ENCODE data around the gene HOXC9. TPM values are rescaled to one million over a fixed set of nuclear protein-coding genes. Genes with fewer than 3 reads are reported as not detected.

Gene HOXC9
- total and polyA plus RNA-seq, 2 of the 8 experiments (the other 6 are each of a cell fraction or from before 2014, with no cell fraction given), result not detected

GRCh38 chr12:54047160-54047963 lies 47.4 kb downstream of the HOXC9 start:
- Histone ChIP-seq H3K79me2 (ENCODE audit: control insufficient read depth in 1 of 2, insufficient read depth in 2 of 2, low read length in 2 of 2) (no peaks in the 10 kb centered on the region), H3K4me3 (ENCODE audit: extremely low read depth in 1 of 4, insufficient read depth in 2 of 4, low read depth in 3 of 4, low read length in 4 of 4) (no peak overlapping the region; a peak in 1 of 8 replicates), H3K18ac (ENCODE audit: extremely low read depth, low read length) (no peak overlapping the region), H3K9ac (replicated peaks in 1 of 4; ENCODE audit: extremely low read depth in 1 of 4, low read depth in 3 of 4, low read length in 3 of 4) (no peak overlapping the region), H3K79me1 (ENCODE audit: low read depth, low read length) (no peaks in the 10 kb centered on the region), H3K9me3 (ENCODE audit: insufficient read depth in 2 of 2, low read depth in 1 of 2, low read length in 1 of 2) (no peaks in the 10 kb centered on the region), H2BK120ac (replicated peaks; ENCODE audit: low read depth, low read length) (no peak overlapping the region), H2BK20ac (ENCODE audit: low read length) (no peak overlapping the region), H2AFZ (ENCODE audit: low read length) (no peak overlapping the region), H4K8ac (ENCODE audit: extremely low read depth, insufficient read depth, low read length) (peak overlapping the region; percentile 40), H3K23ac (ENCODE audit: insufficient read length) (no peak overlapping the region), H3K27me3 (replicated peaks in 1 of 4; ENCODE audit: control insufficient read depth in 3 of 4, extremely low read depth in 1 of 4, insufficient read depth in 3 of 4, low read length in 3 of 4) (peaks cover 97 to 100% (median 100%) of the 10 kb centered on the region in 4 experiments), H4K20me1 (replicated peaks in 1 of 2; ENCODE audit: control insufficient read depth in 1 of 2, insufficient read depth in 2 of 2, low read length in 2 of 2) (peaks cover 16 to 18% of the 10 kb centered on the region in 2 experiments), H3K36me3 (ENCODE audit: control insufficient read depth in 2 of 4, insufficient read depth in 4 of 4, low read length in 3 of 4) (peaks cover 0 to 9% (median 0%) of the 10 kb centered on the region in 4 experiments; a peak in 1 of 8 replicates), H2BK12ac (ENCODE audit: low read depth, low read length) (peak overlapping the region; percentile 56; the same call in 1 of the 2 replicates), H3K56ac (replicated peaks; ENCODE audit: insufficient read length, low read depth, low read length) (no peak overlapping the region), H3K23me2 (ENCODE audit: low read depth, low read length) (no peaks in the 10 kb centered on the region; the same call in 1 of the 2 replicates), H3K4me2 (ENCODE audit: insufficient read depth in 1 of 2, low read depth in 2 of 2, low read length in 2 of 2) (peak overlapping the region in 1 of 2 experiments; percentile 36; a peak in 1 of 4 replicates), H4K5ac (ENCODE audit: insufficient read length, low read depth, low read length) (no peak overlapping the region), H4K91ac (replicated peaks; ENCODE audit: insufficient read length, low read length) (no peak overlapping the region), H2BK15ac (ENCODE audit: low read length) (peak overlapping the region; percentile 31; the same call in 1 of the 2 replicates), H3K14ac (ENCODE audit: insufficient read length) (no peak overlapping the region), H3K4ac (replicated peaks; ENCODE audit: insufficient read length, low read depth, low read length) (no peak overlapping the region), H3K27ac (ENCODE audit: low read depth, low read length) (no peak overlapping the region), H3K4me1 (replicated peaks in 1 of 4; ENCODE audit: control insufficient read depth in 3 of 4, insufficient read depth in 4 of 4, low read length in 3 of 4) (peaks cover 0 to 4% (median 3%) of the 10 kb centered on the region in 4 experiments; a peak in 6 of 7 replicates), H2BK5ac (ENCODE audit: low read depth, low read length) (no peak overlapping the region; the same call in 1 of the 2 replicates), H2AK5ac (ENCODE audit: low read depth, low read length) (peak overlapping the region; percentile 61; the same call in 1 of the 2 replicates)
- DNase-seq (ENCODE audit: low read depth in 1 of 2, low spot score in 2 of 2), result no peak
- FAIRE-seq, result no peak
- CTCF ChIA-PET (ENCODE audit: partially characterized antibody), result no interaction called here
- POLR2A ChIA-PET (ENCODE audit: partially characterized antibody), result no interaction called here
- 3% methylated on average over 61 of the region's 61 CpGs; no CpG with 5 or more reads in 1 of the 2 experiments for WGBS, 2 experiments (ENCODE audit: extremely low coverage in 1 of 2, insufficient coverage in 1 of 2, insufficient read length in 1 of 2, insufficient replicate concordance in 2 of 2, low coverage in 1 of 2, low lambda C conversion rate in 2 of 2, missing lambda C conversion rate in 1 of 2)
- TF ChIP-seq SIN3A (conservative IDR thresholded peaks at IDR 0.05 in 1 of 2, IDR thresholded peaks at IDR 0.05 in 1 of 2; ENCODE audit: low read depth in 1 of 2, low read length in 2 of 2) (no peak), CTCF (IDR thresholded peaks at IDR 0.05; ENCODE audit: control extremely low read depth in 1 of 3, insufficient read depth in 1 of 3, low read depth in 1 of 3, low read length in 3 of 3) (no peak), EZH2 (IDR thresholded peaks at IDR 0.05; ENCODE audit: low read depth, low read length, severe bottlenecking) (peak; percentile 100), MAFK (IDR thresholded peaks at IDR 0.05; ENCODE audit: low read depth, low read length) (no peak), ASH2L (IDR thresholded peaks at IDR 0.05; ENCODE audit: low read length) (peak; percentile 30), CBX5 (IDR thresholded peaks at IDR 0.05; ENCODE audit: low read depth, low read length) (no peak), TEAD4 (IDR thresholded peaks at IDR 0.05; ENCODE audit: low read depth, low read length) (no peak), JUN (IDR thresholded peaks at IDR 0.05; ENCODE audit: low read depth, low read length) (no peak), BCL11A (IDR thresholded peaks at IDR 0.05; ENCODE audit: low read depth in 2 of 2, low read length in 2 of 2) (no peak)
